Cardiac septum (tissue), 1 donor: ENCODE data around the gene CHRM5. TPM values are rescaled to one million over a fixed set of nuclear protein-coding genes. Genes with fewer than 3 reads are reported as not detected.
"Not testable (repeated sequence)": the region's sequence is repeated elsewhere in the genome, so short reads cannot be mapped to it uniquely, and the experiment has no call there.

ENCODE experiments used
- DNase-seq: peaks from one replicate; pipeline ENCODE4 v3.0.0-alpha.2; 2020; ENCODE audit warnings: low spot score
- intact Hi-C: fragments of 100-400 bp; cut with DNase I; formaldehyde crosslinking; loops from one replicate; pipeline ENCODE4 v1.14.0; 2022
- total RNA-seq: library from RNA; stranded (reverse); fragmentation: NEBNext Ultra II Directional; extraction: Animal tissue kit (Norgen Biotek cat#: 25700); gene quantifications from one replicate; pipeline ENCODE4 v1.2.1, GENCODE V29; 2021
- donor health status: DM: no; HTN: no; CAD: no.

The CHRM5 gene
- total RNA-seq, 1 donor from 2014 or later, result not detected

- intact Hi-C loops, result no loop called here
- no peak for DNase-seq
Measured at GRCh38 chr15:33982516-33982915, 14.2 kb downstream of the CHRM5 start.

- DNase-seq, result no peak
- intact Hi-C loops, result no loop called here
Measured at GRCh38 chr15:33985287-33985686, 17.0 kb downstream of the CHRM5 start.

- no peak for DNase-seq
- intact Hi-C loops, result no loop called here
Measured at GRCh38 chr15:33985751-33986150, 17.5 kb downstream of the CHRM5 start.

GRCh38 chr15:33987444-33987843 lies 19.1 kb downstream of the CHRM5 start:
- DNase-seq, result no peak
- intact Hi-C loops, result no loop called here

GRCh38 chr15:33988384-33988783 lies 20.1 kb downstream of the CHRM5 start:
- intact Hi-C loops, result no loop called here
- no peak for DNase-seq

GRCh38 chr15:33994005-33994615 lies 25.8 kb downstream of the CHRM5 start:
- intact Hi-C loops, result no loop called here
- DNase-seq, result no peak

GRCh38 chr15:33995666-33996065 lies 27.4 kb downstream of the CHRM5 start:
- intact Hi-C loops, result not testable (repeated sequence)

GRCh38 chr15:34001536-34001935 lies 33.2 kb downstream of the CHRM5 start:
- intact Hi-C loops, result no loop called here

More at GRCh38 chr15:33995666-33996065, 27.4 kb downstream of the CHRM5 start:
- not testable (repeated sequence) for DNase-seq

GRCh38 chr15:34006381-34006780 lies 38.1 kb downstream of the CHRM5 start:
- DNase-seq, result no peak
- intact Hi-C loops, result no loop called here

More at GRCh38 chr15:34001536-34001935, 33.2 kb downstream of the CHRM5 start:
- DNase-seq, result no peak

GRCh38 chr15:34009656-34010055 lies 41.4 kb downstream of the CHRM5 start:
- no peak for DNase-seq
- intact Hi-C loops, result no loop called here

- DNase-seq, result no peak
- intact Hi-C loops, result no loop called here
Measured at GRCh38 chr15:34010921-34011320, 42.6 kb downstream of the CHRM5 start.

- intact Hi-C loops, result no loop called here
- DNase-seq, result no peak
Measured at GRCh38 chr15:34011481-34011880, 43.2 kb downstream of the CHRM5 start.

- intact Hi-C loops, result no loop called here
- DNase-seq, result no peak
Measured at GRCh38 chr15:34012461-34013028, 44.2 kb downstream of the CHRM5 start.

- intact Hi-C loops, result no loop called here
Measured at GRCh38 chr15:34013746-34014145, 45.4 kb downstream of the CHRM5 start.

GRCh38 chr15:34014556-34014955 lies 46.3 kb downstream of the CHRM5 start:
- intact Hi-C loops, result no loop called here
- no peak for DNase-seq

More at GRCh38 chr15:34013746-34014145, 45.4 kb downstream of the CHRM5 start:
- no peak for DNase-seq

GRCh38 chr15:34018021-34018645 lies 49.8 kb downstream of the CHRM5 start:
- intact Hi-C loops, result no loop called here
- no peak for DNase-seq

GRCh38 chr15:34018738-34019137 lies 50.4 kb downstream of the CHRM5 start:
- intact Hi-C loops, DNase-seq: not testable (repeated sequence)

GRCh38 chr15:34019369-34019990 lies 51.2 kb downstream of the CHRM5 start:
- intact Hi-C loops, result no loop called here
- no peak for DNase-seq

- intact Hi-C loops, result no loop called here
- no peak for DNase-seq
Measured at GRCh38 chr15:34023907-34024306, 55.6 kb downstream of the CHRM5 start.

- intact Hi-C loops, result no loop called here
- no peak for DNase-seq
Measured at GRCh38 chr15:34025252-34025651, 57.0 kb downstream of the CHRM5 start.

GRCh38 chr15:34027606-34028005 lies 59.3 kb downstream of the CHRM5 start:
- intact Hi-C loops, result no loop called here
- no peak for DNase-seq
